ENCODE results near the gene TEX36.
"Not testable (repeated sequence)": the region's sequence is repeated elsewhere in the genome, so short reads cannot be mapped to it uniquely, and the experiment has no call there.

TEX36 gene

GRCh38 chr10:125691160-125691981 is 8.4 kb upstream of the TEX36 start:
- DNase-seq = no peak

GRCh38 chr10:125689955-125690569 is 7.1 kb upstream of the TEX36 start:
- DNase-seq = no peak

GRCh38 chr10:125687507-125688185 is 4.7 kb upstream of the TEX36 start:
- no peak for DNase-seq

DNA sequence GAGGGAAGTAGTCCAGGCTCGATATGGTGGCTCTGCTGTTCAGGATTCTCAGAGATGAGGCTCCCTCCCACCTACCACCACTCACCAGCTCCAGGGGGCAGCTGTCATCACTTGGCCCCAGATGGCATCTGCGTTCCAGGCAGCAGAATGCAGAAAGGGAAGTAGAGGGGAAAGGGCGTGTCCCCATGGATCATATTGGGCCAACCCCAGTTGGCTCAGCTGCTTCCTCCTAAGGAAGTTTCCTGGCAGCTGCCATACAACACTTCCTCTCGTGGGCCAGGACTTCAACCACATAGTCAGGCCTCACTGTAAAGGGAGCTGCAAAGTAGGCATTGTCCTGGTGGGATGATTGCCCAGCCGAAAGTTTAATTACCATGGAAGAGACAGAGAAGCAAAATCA is 1.6 kb upstream of the TEX36 start:
- no peak for DNase-seq

- no peak for DNase-seq
Observed at GRCh38 chr10:125683821-125684220, 858 bp upstream of the TEX36 start.

DNA sequence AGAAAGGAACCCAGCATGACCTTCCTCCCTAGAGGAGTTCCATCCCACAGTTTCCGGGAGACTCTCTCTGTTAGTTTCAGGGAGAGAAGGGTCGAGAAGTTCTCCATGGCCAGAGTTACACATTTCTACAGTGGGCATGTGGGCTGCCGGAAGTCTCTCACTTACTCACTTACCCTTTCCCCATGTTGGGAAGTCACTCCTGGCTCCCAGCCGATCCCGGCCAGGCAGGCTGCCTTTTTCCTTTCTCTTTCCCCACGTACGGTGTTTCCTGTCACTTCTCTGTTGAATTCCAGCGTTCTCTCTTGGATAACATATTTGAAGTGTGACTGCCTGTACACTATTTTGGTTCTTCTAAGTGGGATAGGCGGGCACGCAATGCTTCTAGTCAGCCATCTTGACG is 3.5 kb downstream of the TEX36 start:
- DNase-seq = no peak

DNA sequence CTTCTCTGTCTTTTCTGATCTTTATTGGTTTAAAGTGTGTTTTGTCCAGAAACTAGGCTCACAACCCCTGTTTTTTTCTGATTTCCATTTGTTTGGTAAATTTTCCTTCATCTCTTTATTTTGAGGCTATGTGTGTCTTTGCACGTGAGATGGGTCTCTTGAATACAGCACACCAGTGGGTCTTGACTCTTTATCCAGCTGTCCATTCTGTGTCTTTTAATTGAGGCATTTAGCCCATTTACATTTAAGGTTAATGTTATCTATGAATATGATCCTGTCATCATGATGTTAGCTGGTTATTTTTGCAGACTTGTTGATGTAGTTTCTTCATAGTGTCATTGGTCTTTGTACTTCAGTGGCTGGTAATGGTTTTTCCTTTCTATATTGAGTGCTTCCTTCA is 10.1 kb downstream of the TEX36 start:
- DNase-seq = no peak

DNA sequence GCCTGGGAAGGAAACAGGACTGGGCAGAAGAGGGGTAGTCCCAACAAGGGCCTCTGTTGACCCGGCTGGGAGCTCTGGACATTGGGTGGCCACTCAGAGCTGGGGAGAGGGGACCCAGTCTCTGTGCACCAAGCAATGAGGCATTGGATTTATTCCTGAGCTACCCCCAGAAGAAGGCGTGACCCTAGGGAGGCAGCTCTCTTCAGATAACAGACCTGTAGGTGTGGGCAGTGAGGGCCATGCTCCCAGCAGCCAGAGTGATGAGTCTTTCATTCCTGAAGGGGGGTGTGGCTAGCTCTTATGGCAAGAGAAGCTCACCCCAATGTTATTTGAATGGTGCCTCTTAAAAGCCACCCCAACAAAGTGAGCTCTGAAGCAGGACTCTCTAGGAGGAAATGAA is 20.4 kb downstream of the TEX36 start:
- DNase-seq = no peak

DNA sequence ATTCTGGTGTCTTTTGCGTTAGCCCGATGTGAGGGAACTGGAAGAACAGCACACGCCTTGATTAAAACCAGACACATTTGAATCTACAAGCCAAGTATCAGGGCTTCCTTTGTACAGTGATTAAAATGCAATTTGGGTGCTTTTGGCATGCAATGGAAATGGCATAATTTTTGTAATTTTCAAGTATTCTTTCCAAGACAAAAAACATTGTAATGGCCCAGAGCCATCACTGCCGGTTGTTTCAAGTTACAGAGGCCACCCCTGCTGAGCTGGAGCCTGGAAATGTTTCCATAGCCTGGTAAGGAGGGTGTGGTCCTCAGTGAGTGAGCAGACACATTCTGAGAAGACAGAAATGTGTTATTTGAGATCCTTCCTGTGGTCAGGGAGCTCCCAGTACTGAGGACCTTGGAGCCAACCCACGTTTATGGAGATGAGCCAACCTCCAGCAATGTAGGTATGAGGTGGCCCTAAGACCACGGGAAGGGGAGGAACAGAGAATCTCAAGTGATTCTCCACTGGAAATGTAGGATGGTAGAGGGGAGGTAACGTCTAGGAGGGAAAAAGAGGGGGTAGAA is 20.9 kb downstream of the TEX36 start:
- DNase-seq = no peak

DNA sequence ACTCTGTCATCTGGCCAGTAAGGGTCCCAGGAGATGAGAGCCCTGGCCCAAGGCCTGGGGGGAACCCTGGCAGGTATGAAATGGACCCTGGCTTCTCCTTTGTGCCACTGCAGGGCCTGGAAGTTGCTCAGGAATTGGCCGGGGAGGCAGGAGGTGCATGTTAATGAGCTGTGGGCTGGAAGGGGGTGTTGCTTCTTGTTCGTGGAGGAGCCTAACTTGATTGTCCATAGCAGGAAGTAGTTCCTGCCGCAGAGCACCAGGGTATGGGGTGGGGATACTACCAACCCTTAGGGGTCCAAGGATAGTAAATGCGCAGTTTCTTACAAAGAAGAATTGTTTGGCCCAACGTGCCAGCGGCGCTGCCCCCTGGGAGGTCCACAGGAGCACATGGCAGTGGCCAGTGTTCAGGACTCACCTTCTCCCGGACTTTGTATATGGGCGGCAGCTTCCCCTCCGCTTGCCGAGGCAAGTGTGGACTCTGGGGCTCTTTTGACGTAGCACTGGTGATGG is 21.5 kb downstream of the TEX36 start:
- DNase-seq = no peak

DNA sequence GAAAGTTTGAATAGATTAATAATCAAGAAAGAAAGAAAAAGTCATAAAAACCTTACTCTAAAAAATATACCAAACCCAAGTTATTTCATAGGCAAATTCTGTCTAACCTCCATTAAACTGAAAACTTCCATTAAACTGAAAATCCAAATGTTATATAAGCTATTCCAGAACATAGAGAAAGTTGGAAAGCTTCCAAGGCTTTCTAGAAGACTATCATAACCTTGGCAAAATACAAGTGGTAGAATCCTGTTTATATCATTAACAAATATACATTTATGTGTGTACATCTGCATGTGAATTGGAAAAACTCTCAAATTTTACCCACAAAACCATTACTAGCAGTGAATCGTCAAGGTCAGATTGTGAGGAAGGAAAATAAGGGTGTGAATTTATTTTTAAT is 23.9 kb downstream of the TEX36 start:
- DNase-seq = no peak

DNA sequence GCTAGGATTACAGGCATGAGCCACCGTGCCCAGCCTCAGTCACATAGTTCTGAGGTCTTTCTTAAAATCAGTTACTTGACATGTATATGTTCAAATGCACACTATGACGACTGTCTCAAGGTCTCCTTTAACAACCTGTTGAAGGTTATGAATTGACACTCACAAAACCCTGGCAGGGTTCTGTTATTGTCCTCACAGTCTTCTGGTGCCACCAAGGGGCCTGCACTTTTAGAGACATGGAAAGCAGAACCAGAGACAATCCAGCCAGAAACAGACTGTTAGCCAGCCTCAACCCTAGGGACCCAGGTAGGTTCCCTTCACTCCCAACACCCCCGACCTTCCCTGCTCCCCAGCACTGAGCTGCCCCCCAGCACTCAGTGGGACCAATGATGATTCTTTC is 26.4 kb downstream of the TEX36 start:
- DNase-seq = no peak

- DNase-seq = not testable (repeated sequence)
Observed at GRCh38 chr10:125653113-125653512, 29.9 kb downstream of the TEX36 start.

GRCh38 chr10:125646311-125646710 is 36.7 kb downstream of the TEX36 start:
- DNase-seq = no peak

DNA sequence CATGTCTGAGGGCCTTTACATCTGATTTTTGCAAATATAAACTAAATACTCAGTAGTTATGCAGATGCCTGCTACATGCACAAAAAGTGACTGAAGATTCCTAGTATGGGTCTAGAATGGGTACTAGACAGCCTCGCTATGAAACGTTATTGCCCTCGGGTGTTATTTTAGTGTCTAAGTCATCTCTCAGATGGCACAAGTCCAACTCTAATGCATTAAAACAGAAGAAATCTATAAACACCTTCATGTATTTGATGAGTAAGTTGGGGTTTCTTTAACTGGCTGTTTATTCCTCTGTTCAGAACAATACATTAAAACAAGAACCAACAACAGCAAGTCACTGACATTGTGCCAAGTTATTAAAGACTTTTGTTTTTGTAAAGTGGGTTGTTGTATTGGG is 41.6 kb downstream of the TEX36 start:
- no peak for DNase-seq

DNA sequence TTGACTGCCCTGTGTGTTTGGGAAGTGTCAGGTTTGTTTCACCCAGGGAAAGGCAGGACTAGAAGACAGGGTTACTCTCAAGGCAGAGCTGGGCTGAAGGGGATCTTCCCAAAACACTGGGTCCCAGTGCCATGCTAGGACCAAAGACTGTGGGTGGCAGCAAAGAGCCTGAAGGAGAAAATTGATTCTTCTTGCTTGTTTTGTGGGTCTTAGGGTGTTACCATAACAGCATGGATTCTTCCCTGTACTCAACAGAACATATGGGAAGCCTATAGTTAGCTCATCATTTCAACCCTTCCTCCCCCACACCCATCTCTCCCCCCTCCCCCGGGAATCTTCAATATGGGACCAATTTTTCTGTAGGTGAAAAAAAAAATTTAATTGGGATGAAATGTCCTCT is 42.3 kb downstream of the TEX36 start:
- DNase-seq = no peak

- no peak for DNase-seq
Observed at GRCh38 chr10:125639846-125640245, 43.1 kb downstream of the TEX36 start.

DNA sequence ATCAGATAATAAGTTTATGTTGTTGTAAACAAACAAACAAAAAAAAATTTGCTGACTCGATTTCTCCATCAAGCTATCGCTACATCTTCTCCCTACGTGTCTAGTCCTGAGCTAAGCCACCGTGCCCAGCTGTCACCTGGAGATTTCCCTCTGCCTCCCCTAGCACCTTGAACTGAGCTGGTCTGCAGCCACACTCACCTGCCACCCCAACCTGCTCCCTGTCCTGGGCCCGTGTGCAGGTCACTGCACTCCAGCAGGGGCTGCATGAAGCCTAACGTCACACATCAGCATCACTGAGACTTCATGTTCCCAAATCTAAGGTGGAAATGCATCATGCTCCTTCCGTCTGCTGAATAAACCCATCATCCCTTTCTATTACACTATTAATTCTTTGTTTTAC is 44.4 kb downstream of the TEX36 start:
- no peak for DNase-seq

DNA sequence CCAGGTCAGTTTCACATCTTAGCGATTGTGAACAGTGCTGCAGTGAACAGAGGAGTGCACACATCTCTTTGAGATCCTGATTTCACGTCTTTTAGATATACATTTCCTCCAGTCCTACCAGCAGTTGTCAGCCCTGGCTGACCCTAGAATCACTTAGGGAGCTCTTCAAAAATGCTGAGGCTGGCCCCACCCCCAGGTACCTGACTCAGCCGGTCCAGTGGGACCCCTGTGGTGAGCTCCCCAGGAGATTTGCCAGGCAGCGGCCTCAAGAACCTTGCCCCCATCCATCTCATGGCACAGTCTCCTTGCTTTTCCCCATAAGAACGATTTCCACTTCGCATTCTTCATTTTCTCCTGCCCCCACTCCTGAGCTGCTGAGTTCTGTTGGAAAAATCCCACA is 45.5 kb downstream of the TEX36 start:
- no peak for DNase-seq

- no peak for DNase-seq
Observed at GRCh38 chr10:125634606-125635005, 48.4 kb downstream of the TEX36 start.

DNA sequence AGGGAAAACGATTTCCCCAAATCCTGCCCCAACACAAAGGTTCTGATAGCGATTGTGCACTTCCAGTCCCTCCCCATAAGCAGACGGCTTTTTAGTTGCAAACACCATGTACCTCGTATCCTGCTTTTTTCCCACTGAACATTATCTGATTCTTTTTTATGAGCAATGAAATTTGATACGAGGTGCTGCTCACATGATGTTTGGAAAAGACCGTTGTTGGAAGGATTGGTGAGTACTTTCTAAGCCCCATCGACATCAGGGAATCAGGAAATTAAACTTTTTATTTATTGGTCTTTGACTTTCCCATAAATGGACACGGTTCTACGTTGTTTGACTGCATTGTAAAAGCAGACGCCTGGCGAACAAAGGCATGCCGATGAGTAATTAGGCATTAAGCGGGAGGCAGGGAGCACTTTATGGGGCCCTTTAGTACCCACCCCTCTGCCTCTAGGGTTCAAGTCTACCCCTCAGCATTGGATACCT is 49.4 kb downstream of the TEX36 start:
- DNase-seq = no peak

DNA sequence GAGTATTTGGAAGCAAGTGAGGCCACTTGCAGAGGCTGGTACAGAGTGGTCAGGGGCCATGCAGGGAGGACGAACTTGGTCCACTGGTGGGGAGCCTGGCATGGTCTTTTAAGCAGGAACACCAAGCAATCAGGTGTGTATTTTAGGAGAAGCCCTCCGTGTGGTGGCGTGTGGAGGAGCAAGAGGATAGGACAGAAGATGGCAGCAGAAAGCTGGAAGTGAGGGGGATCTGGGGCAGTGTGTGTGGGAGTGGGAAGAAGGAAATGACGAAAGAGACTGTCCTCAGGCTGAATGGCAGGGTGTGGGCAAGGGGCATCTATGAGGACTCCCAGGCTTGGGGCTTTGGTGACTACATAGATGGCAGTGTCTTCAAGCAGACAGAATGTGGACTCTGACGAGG is 51.2 kb downstream of the TEX36 start:
- no peak for DNase-seq

DNA sequence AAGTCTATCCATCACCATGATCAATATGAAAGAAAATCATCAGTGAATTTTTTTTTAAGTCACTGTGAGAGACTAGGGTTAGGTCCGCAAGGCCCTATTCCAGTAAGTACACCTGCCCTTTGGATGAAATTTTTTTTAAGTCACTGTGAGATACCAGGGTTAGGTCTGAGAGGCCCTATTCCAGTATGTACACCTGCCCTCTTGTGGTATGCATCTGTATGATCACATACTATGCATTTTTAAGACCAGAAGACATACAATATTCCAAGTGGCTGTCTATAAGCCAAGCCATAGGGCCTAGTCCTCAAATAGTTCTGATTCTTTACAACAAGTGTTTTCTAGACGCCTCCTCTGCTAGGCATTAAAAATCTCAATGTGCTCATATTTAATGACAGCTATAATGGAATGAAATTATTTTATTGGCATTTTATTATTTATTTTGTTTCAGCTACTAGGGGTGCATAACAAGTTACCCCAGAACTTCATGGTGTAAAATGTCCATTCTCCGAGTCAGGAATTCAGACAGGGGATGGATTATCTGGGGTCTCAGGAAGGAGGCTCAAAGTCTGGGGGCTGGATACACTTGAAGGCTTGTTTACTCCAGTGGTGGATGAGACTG is 53.1 kb downstream of the TEX36 start:
- no peak for DNase-seq

Data from CD4-positive, alpha-beta T cell treated with Interleukin-21 for 1 hour (primary cell).